HG03135 (cell line): ENCODE results near the gene SCT.

Source experiments
- ATAC-seq: cut with Tn5 transposase; IDR thresholded peaks from one replicate; pipeline ENCODE4 v1.9.1; 2021; ENCODE audit warnings: mild to moderate bottlenecking, moderate library complexity; ENCODE audit not compliant: unreplicated experiment

SCT gene

DNA sequence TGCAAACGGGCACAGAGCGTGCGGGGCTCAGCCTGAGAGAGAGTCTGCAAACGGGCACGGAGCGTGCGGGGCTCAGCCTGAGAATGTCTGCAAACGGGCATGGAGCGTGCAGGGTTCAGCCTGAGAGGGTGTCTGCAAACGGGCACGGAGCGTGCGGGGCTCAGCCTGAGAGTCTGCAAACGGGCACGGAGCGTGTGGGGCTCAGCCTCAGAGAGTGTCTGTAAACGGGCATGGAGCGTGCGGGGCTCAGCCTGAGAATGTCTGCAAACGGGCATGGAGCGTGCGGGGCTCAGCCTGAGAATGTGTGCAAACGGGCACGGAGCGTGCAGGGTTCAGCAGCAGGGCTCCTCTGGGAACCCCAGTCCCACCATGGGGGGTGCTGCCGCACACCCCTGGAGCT, 37.2 kb downstream of the SCT start:
- ATAC-seq, result no peak

- no peak for ATAC-seq
These were observed 39.0 kb downstream of the SCT start for GRCh38 chr11:587978-588380.

DNA sequence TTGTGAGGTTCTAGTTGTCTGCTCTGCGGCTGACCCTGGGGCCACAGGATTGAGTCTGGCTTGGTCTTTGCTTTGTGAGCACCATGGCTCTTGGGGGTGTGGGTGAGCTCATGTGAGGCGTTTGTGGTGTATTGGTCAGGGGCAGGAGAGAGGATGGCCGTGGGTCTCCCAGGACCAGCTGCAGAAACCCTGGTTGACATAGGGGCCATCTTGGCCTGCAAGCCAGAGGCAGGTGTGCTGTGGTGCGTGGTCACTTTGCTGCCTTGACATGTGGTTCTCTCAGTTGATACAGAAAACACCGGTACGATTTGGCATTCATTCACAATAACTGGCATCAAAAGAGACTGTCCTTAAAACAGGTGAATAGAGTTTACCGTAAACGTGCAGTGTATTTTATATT, 39.4 kb downstream of the SCT start:
- ATAC-seq, result no peak

GRCh38 chr11:586376-587316, 40.3 kb downstream of the SCT start:
- ATAC-seq, result no peak

DNA sequence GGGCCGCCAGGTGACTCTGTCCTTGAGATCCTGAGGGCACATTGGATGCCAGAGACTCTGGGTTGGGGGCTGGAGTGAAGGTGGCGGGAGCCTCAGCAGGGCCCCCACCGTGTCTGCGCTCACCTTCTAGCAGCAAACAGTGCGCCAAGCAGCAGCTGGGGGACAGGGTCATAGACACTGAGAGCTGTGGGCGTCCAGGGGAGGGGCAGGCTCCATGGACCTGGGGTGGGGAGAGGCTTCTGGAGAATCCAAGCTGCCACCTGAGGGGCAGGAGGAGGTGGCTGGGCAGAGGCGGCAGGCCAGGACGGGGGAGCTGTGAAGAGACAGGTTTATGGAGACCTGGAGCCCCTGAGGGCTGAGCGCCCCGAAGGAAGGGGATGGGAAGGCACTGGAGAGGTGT, 42.7 kb downstream of the SCT start:
- ATAC-seq, result no peak

- no peak for ATAC-seq
These were observed 45.2 kb downstream of the SCT start for GRCh38 chr11:581752-582151.

DNA sequence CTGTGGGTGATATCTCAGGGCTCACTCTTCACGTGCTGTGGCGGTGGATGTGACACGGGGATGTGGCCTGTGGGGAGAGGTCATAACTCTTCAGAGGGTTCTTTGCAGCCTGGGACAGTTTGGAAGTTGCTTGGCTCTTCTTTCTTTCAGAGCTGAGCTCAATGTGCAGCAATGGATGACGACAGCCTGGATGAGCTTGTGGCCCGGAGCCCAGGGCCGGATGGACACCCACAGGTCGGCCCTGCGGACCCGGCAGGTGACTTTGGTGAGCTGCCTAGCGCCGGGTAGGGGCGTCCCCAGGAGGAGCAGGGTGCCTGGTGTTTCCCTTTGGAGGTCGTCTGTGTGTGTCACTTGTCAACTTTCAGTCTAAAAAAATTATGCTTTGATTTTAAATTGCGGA, 45.6 kb downstream of the SCT start:
- ATAC-seq, result no peak

DNA sequence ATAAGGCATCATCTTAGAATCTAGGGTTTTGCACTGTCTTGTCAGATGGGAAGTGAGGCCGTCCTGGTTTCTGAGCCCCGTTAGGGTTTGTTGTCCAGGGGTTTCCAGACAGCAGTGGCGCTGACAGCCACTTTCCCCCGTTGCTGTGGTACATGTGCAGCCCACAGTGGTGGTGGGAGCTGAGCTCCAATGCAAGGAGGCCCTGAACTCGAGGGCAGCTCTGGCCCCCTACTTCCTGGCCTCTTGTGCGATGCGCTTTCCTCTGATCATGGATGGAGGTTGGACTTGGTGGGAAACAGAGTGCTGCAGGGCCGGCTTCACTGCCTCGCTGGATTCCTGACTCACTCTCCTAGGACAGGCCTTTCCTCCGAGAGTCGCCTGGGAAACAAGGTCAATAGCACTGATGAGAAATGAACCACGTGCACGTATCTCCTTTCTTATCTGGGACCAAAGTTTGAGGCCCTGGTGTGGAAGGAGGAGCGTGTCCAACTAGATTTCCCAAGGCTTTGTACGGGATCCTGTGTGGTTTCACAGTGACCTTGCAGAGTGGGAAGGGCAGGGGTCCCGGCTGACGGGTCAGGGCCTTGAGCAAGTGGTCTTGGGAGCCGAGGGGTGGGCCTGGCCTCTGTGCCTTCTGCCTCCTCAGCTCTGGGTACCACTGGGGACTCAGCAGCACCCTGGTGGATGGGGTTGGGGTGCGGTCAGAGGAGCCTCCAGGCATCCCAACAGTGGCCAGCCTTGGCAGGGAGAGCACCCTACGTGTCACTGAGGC, 47.0 kb downstream of the SCT start:
- no peak for ATAC-seq

GRCh38 chr11:578276-579035, 48.5 kb downstream of the SCT start:
- no peak for ATAC-seq

GRCh38 chr11:577611-577894, 49.4 kb downstream of the SCT start:
- no peak for ATAC-seq

GRCh38 chr11:576811-577610, 50.0 kb downstream of the SCT start:
- ATAC-seq, result no peak
